ENCODE data around the gene UBR4.

The UBR4 gene

GRCh38 chr1:19084206-19084738 is 125.8 kb downstream of the UBR4 start:
- Histone ChIP-seq H3K36me3 (replicated peaks) (peaks cover 93% of the 10 kb centered on the region), H3K27ac (no peak overlapping the region), H3K27me3 (replicated peaks) (no peaks in the 10 kb centered on the region), H3K4me3 (ENCODE audit: low read depth, low read length) (no peak overlapping the region)
- no peak for TF ChIP-seq CTCF (IDR thresholded peaks at IDR 0.05; ENCODE audit: low read depth, low read length, missing control alignments)
- in situ Hi-C loops (cut with HindIII; ENCODE audit: low pct_ligation_motif_present, low sequenced_read_pairs) = loop anchor here (10.0 kb wide), 1 partner anchor 179 kb away; the partner anchor contains the start of gene ALDH4A1
- DNase-seq = no peak

GRCh38 chr1:19083081-19083480 is 127.0 kb downstream of the UBR4 start:
- no peaks in the 10 kb centered on the region for H3K27me3 ChIP-seq (replicated peaks)
- H3K4me3 ChIP-seq (ENCODE audit: low read depth, low read length) = no peak overlapping the region
- in situ Hi-C loops (cut with HindIII; ENCODE audit: low pct_ligation_motif_present, low sequenced_read_pairs) = loop anchor here (10.0 kb wide), 1 partner anchor 178 kb away; the partner anchor contains the start of gene ALDH4A1
- TF ChIP-seq CTCF (IDR thresholded peaks at IDR 0.05; ENCODE audit: low read depth, low read length, missing control alignments) = no peak
- H3K27ac ChIP-seq = peak overlapping the region; percentile 18
- H3K36me3 ChIP-seq (replicated peaks) = peaks cover 90% of the 10 kb centered on the region
- DNase-seq = peak; percentile 73

GRCh38 chr1:19081218-19081893 is 128.7 kb downstream of the UBR4 start:
- H3K27me3 ChIP-seq (replicated peaks) = no peaks in the 10 kb centered on the region
- no peak for TF ChIP-seq CTCF (IDR thresholded peaks at IDR 0.05; ENCODE audit: low read depth, low read length, missing control alignments)
- H3K4me3 ChIP-seq (ENCODE audit: low read depth, low read length) = no peak overlapping the region
- peak; percentile 51 for DNase-seq
- H3K36me3 ChIP-seq (replicated peaks) = peaks cover 90% of the 10 kb centered on the region
- peak overlapping the region; percentile 47 for H3K27ac ChIP-seq
- in situ Hi-C loops (cut with HindIII; ENCODE audit: low pct_ligation_motif_present, low sequenced_read_pairs) = loop anchor here (10.0 kb wide), 1 partner anchor 177 kb away; the partner anchor contains the start of gene ALDH4A1

DNA sequence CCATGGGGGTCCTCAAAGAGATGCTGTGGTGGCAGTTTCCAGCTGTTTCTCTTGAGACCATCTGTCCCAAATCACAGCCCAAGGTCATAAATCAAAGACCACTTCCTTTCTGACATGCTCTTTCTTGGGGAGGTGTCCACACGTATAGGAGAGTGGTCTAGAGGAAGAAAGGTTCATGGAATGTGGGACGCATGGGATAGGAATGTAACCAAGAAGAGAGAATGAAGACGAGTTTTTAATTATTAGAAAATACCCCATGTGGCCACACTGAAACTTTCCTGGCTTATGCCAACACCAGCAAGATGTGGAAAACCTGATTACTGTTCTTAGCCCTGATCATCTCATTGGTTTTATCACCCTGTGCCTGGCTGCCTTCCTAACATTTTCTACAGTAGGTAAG is 129.3 kb downstream of the UBR4 start:
- H3K27ac ChIP-seq = peak overlapping the region; percentile 47
- no peak for TF ChIP-seq CTCF (IDR thresholded peaks at IDR 0.05; ENCODE audit: low read depth, low read length, missing control alignments)
- H3K27me3 ChIP-seq (replicated peaks) = no peaks in the 10 kb centered on the region
- no peak overlapping the region for H3K4me3 ChIP-seq (ENCODE audit: low read depth, low read length)
- peaks cover 91% of the 10 kb centered on the region for H3K36me3 ChIP-seq (replicated peaks)
- no peak for DNase-seq
- in situ Hi-C loops (cut with HindIII; ENCODE audit: low pct_ligation_motif_present, low sequenced_read_pairs) = loop anchor here (10.0 kb wide), 1 partner anchor 176 kb away; the partner anchor contains the start of gene ALDH4A1

GRCh38 chr1:19079541-19080472 is 130.3 kb downstream of the UBR4 start:
- H3K27ac ChIP-seq = no peak overlapping the region
- no peak for DNase-seq
- no peak for TF ChIP-seq CTCF (IDR thresholded peaks at IDR 0.05; ENCODE audit: low read depth, low read length, missing control alignments)
- in situ Hi-C loops (cut with HindIII; ENCODE audit: low pct_ligation_motif_present, low sequenced_read_pairs) = loop anchor here (10.0 kb wide), 1 partner anchor 175 kb away; the partner anchor contains the start of gene ALDH4A1
- H3K36me3 ChIP-seq (replicated peaks) = peaks cover 90% of the 10 kb centered on the region
- H3K27me3 ChIP-seq (replicated peaks) = no peaks in the 10 kb centered on the region
- H3K4me3 ChIP-seq (ENCODE audit: low read depth, low read length) = no peak overlapping the region

Data from brain microvascular endothelial cell (primary cell).